Mesendoderm (in vitro differentiated cells): ENCODE data around the gene WAC.
"Not testable (repeated sequence)": the region's sequence is repeated elsewhere in the genome, so short reads cannot be mapped to it uniquely, and the experiment has no call there.

ENCODE experiments used
- DNase-seq: peaks from one replicate; pipeline ENCODE4 v3.0.0; 2013
- H2AK5ac ChIP-seq: 2 replicates; pipeline ENCODE4 v1.6.1; 2013; ENCODE audit warnings: low read length, inconsistent platforms
- H2BK120ac ChIP-seq: 2 replicates; pipeline ENCODE4 v1.6.1; 2013; ENCODE audit warnings: low read depth, mild to moderate bottlenecking, low read length, moderate library complexity, mixed read lengths
- H2BK15ac ChIP-seq: replicated peaks from 2 replicates; pipeline ENCODE4 v1.6.1; 2013; ENCODE audit warnings: low read depth, mild to moderate bottlenecking, moderate library complexity
- H2BK5ac ChIP-seq: 2 replicates; pipeline ENCODE4 v1.6.1; 2013; ENCODE audit warnings: low read length, inconsistent platforms
- H3K18ac ChIP-seq: 2 replicates; pipeline ENCODE4 v1.6.1; 2013; ENCODE audit warnings: mild to moderate bottlenecking, low read length, mixed read lengths
- H3K23ac ChIP-seq: one replicate; pipeline ENCODE4 v1.6.1; 2013; ENCODE audit warnings: low read length
- H3K27ac ChIP-seq: 2 replicates; pipeline ENCODE4 v1.5.1; 2013; ENCODE audit warnings: low read depth, mild to moderate bottlenecking, inconsistent platforms, low read length, moderate library complexity
- H3K27me3 ChIP-seq: 2 replicates; pipeline ENCODE4 v1.6.1; 2013; ENCODE audit warnings: low read length, control low read depth, mild to moderate bottlenecking, inconsistent platforms; ENCODE audit not compliant: insufficient read depth, poor library complexity
- H3K36me3 ChIP-seq: 2 replicates; pipeline ENCODE4 v1.6.1; 2013; ENCODE audit warnings: low read length, inconsistent platforms; ENCODE audit not compliant: control insufficient read depth, insufficient read depth
- H3K4ac ChIP-seq: one replicate; pipeline ENCODE4 v1.6.1; 2013; ENCODE audit warnings: low read depth, mild to moderate bottlenecking, low read length, moderate library complexity
- H3K4me1 ChIP-seq: 2 replicates; pipeline ENCODE4 v1.6.1; 2013; ENCODE audit warnings: low read depth, low read length, inconsistent platforms; ENCODE audit not compliant: control insufficient read depth
- H3K4me2 ChIP-seq: 2 replicates; pipeline ENCODE4 v1.6.1; 2013; ENCODE audit warnings: low read length
- H3K4me3 ChIP-seq: 2 replicates; pipeline ENCODE4 v1.5.1; 2013; ENCODE audit warnings: mild to moderate bottlenecking, low read length
- H3K56ac ChIP-seq: one replicate; pipeline ENCODE4 v1.6.1; 2013; ENCODE audit warnings: low read length
- H3K79me1 ChIP-seq: 2 replicates; pipeline ENCODE4 v1.6.1; 2013; ENCODE audit warnings: low read length, inconsistent platforms
- H3K79me2 ChIP-seq: 2 replicates; pipeline ENCODE4 v1.6.1; 2013; ENCODE audit warnings: mild to moderate bottlenecking, low read length; ENCODE audit not compliant: control insufficient read depth, insufficient read depth
- H3K9ac ChIP-seq: 2 replicates; pipeline ENCODE4 v1.6.1; 2013; ENCODE audit warnings: low read length, inconsistent platforms
- H4K5ac ChIP-seq: one replicate; pipeline ENCODE4 v1.6.1; 2013; ENCODE audit warnings: low read length
- H4K8ac ChIP-seq: one replicate; pipeline ENCODE4 v1.6.1; 2013; ENCODE audit warnings: low read depth, mild to moderate bottlenecking, control low read depth, low read length, moderate library complexity
- WGBS: extraction: QIAGEN DNeasy Blood & Tissue Kit; methylation state at CpG from one replicate; pipeline ENCODE4 v1.1.7; 2013; ENCODE audit warnings: low lambda C conversion rate, missing lambda C conversion rate; ENCODE audit not compliant: insufficient coverage; ENCODE audit errors: extremely low coverage; 5-methylcytosine and 5-hydroxymethylcytosine counted together

The WAC gene

GRCh38 chr10:28571265-28571664 lies 38.3 kb downstream of the WAC start:
- Histone ChIP-seq H3K27me3 (no peaks in the 10 kb centered on the region), H3K27ac (no peak overlapping the region), H3K4me1 (peaks cover 2% of the 10 kb centered on the region), H3K4me2 (no peak overlapping the region), H3K79me2 (peaks cover 80% of the 10 kb centered on the region), H3K9ac (no peak overlapping the region), H3K23ac (no peak overlapping the region), H3K56ac (no peak overlapping the region), H2BK15ac (no peak overlapping the region), H3K4ac (no peak overlapping the region), H3K4me3 (no peak overlapping the region), H3K36me3 (no peaks in the 10 kb centered on the region), H2BK120ac (no peak overlapping the region), H3K18ac (no peak overlapping the region), H3K79me1 (peaks cover 11% of the 10 kb centered on the region), H2AK5ac (no peak overlapping the region), H4K5ac (no peak overlapping the region), H2BK5ac (no peak overlapping the region), H4K8ac (no peak overlapping the region)
- WGBS, result 100% methylated on average over 3 of the region's 6 CpGs
- no peak for DNase-seq

GRCh38 chr10:28574214-28574613 lies 41.3 kb downstream of the WAC start:
- peaks cover 18% of the 10 kb centered on the region for H3K79me1 ChIP-seq
- not testable (repeated sequence) for H3K4me1 ChIP-seq, H2BK15ac ChIP-seq, H3K4ac ChIP-seq, H3K27me3 ChIP-seq, H3K27ac ChIP-seq, H4K5ac ChIP-seq, H4K8ac ChIP-seq, H3K36me3 ChIP-seq, H3K4me2 ChIP-seq, H3K18ac ChIP-seq, H3K4me3 ChIP-seq, H2AK5ac ChIP-seq, H3K56ac ChIP-seq, DNase-seq, H3K9ac ChIP-seq, H2BK5ac ChIP-seq, H3K23ac ChIP-seq, H2BK120ac ChIP-seq
- peaks cover 81% of the 10 kb centered on the region for H3K79me2 ChIP-seq
- no CpG with 5 or more reads among the region's 10 CpGs for whole genome bisulfite sequencing

- no peak overlapping the region for H3K4me2 ChIP-seq
- no peak overlapping the region for H3K9ac ChIP-seq
- no CpG with 5 or more reads among the region's 5 CpGs for WGBS
- H2BK5ac ChIP-seq, result no peak overlapping the region
- H2AK5ac ChIP-seq, result no peak overlapping the region
- no peak overlapping the region for H3K18ac ChIP-seq
- no peak overlapping the region for H3K23ac ChIP-seq
- H4K5ac ChIP-seq, result no peak overlapping the region
- peaks cover 2% of the 10 kb centered on the region for H3K4me1 ChIP-seq
- no peaks in the 10 kb centered on the region for H3K36me3 ChIP-seq
- H3K4me3 ChIP-seq, result no peak overlapping the region
- no peak overlapping the region for H3K56ac ChIP-seq
- no peaks in the 10 kb centered on the region for H3K27me3 ChIP-seq
- H3K4ac ChIP-seq, result no peak overlapping the region
- no peak overlapping the region for H2BK120ac ChIP-seq
- H3K79me1 ChIP-seq, result peaks cover 17% of the 10 kb centered on the region
- no peak overlapping the region for H3K27ac ChIP-seq
- H3K79me2 ChIP-seq, result peaks cover 79% of the 10 kb centered on the region
- no peak overlapping the region for H2BK15ac ChIP-seq
- DNase-seq, result no peak
- no peak overlapping the region for H4K8ac ChIP-seq
Measured at GRCh38 chr10:28575852-28576251, 42.9 kb downstream of the WAC start.

DNA sequence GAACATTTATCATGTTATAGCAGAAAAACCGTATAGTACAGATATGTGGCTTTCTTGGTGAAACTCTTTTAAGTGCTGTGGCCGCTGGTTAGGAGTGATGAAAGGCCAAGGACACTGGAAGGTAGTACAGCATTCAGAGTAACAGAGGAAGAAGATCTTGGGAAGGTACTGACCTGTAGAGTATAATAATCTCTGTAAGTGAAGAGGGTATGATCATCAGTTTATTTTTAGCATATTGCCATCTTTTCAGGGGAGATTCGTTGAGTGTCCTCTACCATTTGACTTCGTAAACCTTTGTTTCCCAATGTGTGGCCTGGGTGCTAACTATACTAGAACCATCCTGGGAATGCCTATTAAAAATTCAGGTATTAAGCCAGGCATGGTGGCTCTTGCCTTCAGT lies 44.6 kb downstream of the WAC start:
- no peak overlapping the region for H3K4me2 ChIP-seq
- H3K4me1 ChIP-seq, result peaks cover 2% of the 10 kb centered on the region
- no peaks in the 10 kb centered on the region for H3K36me3 ChIP-seq
- H3K4me3 ChIP-seq, result no peak overlapping the region
- H2BK120ac ChIP-seq, result no peak overlapping the region
- no peak for DNase-seq
- H3K18ac ChIP-seq, result no peak overlapping the region
- H3K27me3 ChIP-seq, result no peaks in the 10 kb centered on the region
- no peak overlapping the region for H2BK15ac ChIP-seq
- H4K8ac ChIP-seq, result no peak overlapping the region
- H3K23ac ChIP-seq, result no peak overlapping the region
- H3K79me1 ChIP-seq, result peaks cover 17% of the 10 kb centered on the region
- peaks cover 76% of the 10 kb centered on the region for H3K79me2 ChIP-seq
- no peak overlapping the region for H3K9ac ChIP-seq
- H3K56ac ChIP-seq, result no peak overlapping the region
- WGBS, result no CpG with 5 or more reads among the region's 4 CpGs
- no peak overlapping the region for H2BK5ac ChIP-seq
- no peak overlapping the region for H3K27ac ChIP-seq
- H2AK5ac ChIP-seq, result no peak overlapping the region
- no peak overlapping the region for H4K5ac ChIP-seq
- H3K4ac ChIP-seq, result no peak overlapping the region

GRCh38 chr10:28578454-28578853 lies 45.5 kb downstream of the WAC start:
- no peak overlapping the region for H3K18ac ChIP-seq
- no peak overlapping the region for H2BK5ac ChIP-seq
- H3K27me3 ChIP-seq, result no peaks in the 10 kb centered on the region
- H3K4me1 ChIP-seq, result peaks cover 2% of the 10 kb centered on the region
- peaks cover 17% of the 10 kb centered on the region for H3K79me1 ChIP-seq
- H4K5ac ChIP-seq, result no peak overlapping the region
- H3K9ac ChIP-seq, result no peak overlapping the region
- H3K4ac ChIP-seq, result no peak overlapping the region
- DNase-seq, result no peak
- H2BK15ac ChIP-seq, result no peak overlapping the region
- H3K79me2 ChIP-seq, result peaks cover 68% of the 10 kb centered on the region
- H3K36me3 ChIP-seq, result no peaks in the 10 kb centered on the region
- H2AK5ac ChIP-seq, result no peak overlapping the region
- H3K56ac ChIP-seq, result no peak overlapping the region
- H4K8ac ChIP-seq, result no peak overlapping the region
- no peak overlapping the region for H2BK120ac ChIP-seq
- no peak overlapping the region for H3K27ac ChIP-seq
- H3K23ac ChIP-seq, result no peak overlapping the region
- no CpG with 5 or more reads among the region's 2 CpGs for WGBS
- no peak overlapping the region for H3K4me3 ChIP-seq
- H3K4me2 ChIP-seq, result no peak overlapping the region

DNA sequence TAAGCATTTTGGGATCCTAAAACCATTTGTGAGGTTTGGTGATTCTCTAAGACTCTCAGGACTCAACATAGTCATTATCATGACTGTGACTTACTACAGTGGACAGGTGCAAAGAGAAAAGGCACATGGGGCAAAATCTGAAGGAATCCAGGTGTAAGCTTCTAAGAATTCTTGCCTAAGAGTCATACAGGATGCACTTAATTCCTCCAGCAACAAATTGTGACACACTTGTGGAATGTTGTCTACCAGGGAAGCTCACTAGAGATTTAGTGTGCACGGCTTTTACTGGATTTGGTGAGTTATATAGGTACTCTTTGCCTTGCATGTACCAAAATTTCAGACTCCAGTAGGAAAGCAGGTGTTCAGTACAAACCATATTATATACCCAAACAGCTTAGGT lies 47.9 kb downstream of the WAC start:
- H3K56ac ChIP-seq, result no peak overlapping the region
- H4K5ac ChIP-seq, result no peak overlapping the region
- WGBS, result no CpG with 5 or more reads among the region's 1 CpG
- no peak overlapping the region for H3K27ac ChIP-seq
- no peak overlapping the region for H3K4me2 ChIP-seq
- no peak overlapping the region for H2BK15ac ChIP-seq
- H3K18ac ChIP-seq, result no peak overlapping the region
- peaks cover 15% of the 10 kb centered on the region for H3K79me1 ChIP-seq
- no peak overlapping the region for H2BK120ac ChIP-seq
- no peaks in the 10 kb centered on the region for H3K4me1 ChIP-seq
- no peaks in the 10 kb centered on the region for H3K27me3 ChIP-seq
- H4K8ac ChIP-seq, result no peak overlapping the region
- no peak overlapping the region for H3K4me3 ChIP-seq
- DNase-seq, result no peak
- H2BK5ac ChIP-seq, result no peak overlapping the region
- no peak overlapping the region for H3K9ac ChIP-seq
- no peaks in the 10 kb centered on the region for H3K36me3 ChIP-seq
- no peak overlapping the region for H3K23ac ChIP-seq
- H2AK5ac ChIP-seq, result no peak overlapping the region
- H3K4ac ChIP-seq, result no peak overlapping the region
- H3K79me2 ChIP-seq, result peaks cover 60% of the 10 kb centered on the region
